Trophoblast cell (in vitro differentiated cells and primary cell): ENCODE data around the gene NPTN.
A peak's percentile ranks its signal among the peaks of the same experiment; 100 is the strongest.
"Not testable (repeated sequence)": the region's sequence is repeated elsewhere in the genome, so short reads cannot be mapped to it uniquely, and the experiment has no call there.

Experiments
- DNase-seq, 2 donors: peaks; one replicate each; pipeline ENCODE4 v3.0.0-alpha.2; 2016
- H2AFZ ChIP-seq: 2 replicates; pipeline ENCODE4 v1.6.1; 2013; ENCODE audit warnings: low read length, moderate library complexity, mild to moderate bottlenecking; ENCODE audit not compliant: insufficient read depth, poor library complexity
- H2AK5ac ChIP-seq: 2 replicates; pipeline ENCODE4 v1.6.1; 2013; ENCODE audit warnings: mild to moderate bottlenecking, low read length
- H2BK120ac ChIP-seq: 2 replicates; pipeline ENCODE4 v1.6.1; 2013; ENCODE audit warnings: low read length, mild to moderate bottlenecking, moderate library complexity; ENCODE audit not compliant: insufficient read depth, poor library complexity
- H2BK12ac ChIP-seq: 2 replicates; pipeline ENCODE4 v1.6.1; 2013; ENCODE audit warnings: mild to moderate bottlenecking, low read length, moderate library complexity
- H2BK5ac ChIP-seq: 2 replicates; pipeline ENCODE4 v1.6.1; 2013; ENCODE audit warnings: low read length, low read depth, moderate library complexity, mild to moderate bottlenecking; ENCODE audit not compliant: poor library complexity
- H3K14ac ChIP-seq: 2 replicates; pipeline ENCODE4 v1.6.1; 2013; ENCODE audit warnings: mild to moderate bottlenecking, low read length
- H3K18ac ChIP-seq: 2 replicates; pipeline ENCODE4 v1.6.1; 2013; ENCODE audit warnings: mild to moderate bottlenecking, low read length
- H3K23ac ChIP-seq: 2 replicates; pipeline ENCODE4 v1.6.1; 2013; ENCODE audit warnings: low read length
- H3K27ac ChIP-seq: 2 replicates; pipeline ENCODE4 v1.5.1; 2013; ENCODE audit warnings: low read depth, mild to moderate bottlenecking, inconsistent platforms, low read length, moderate library complexity
- H3K27me3 ChIP-seq: 2 replicates; pipeline ENCODE4 v1.6.1; 2013; ENCODE audit warnings: inconsistent platforms, mild to moderate bottlenecking, low read length, moderate library complexity; ENCODE audit not compliant: insufficient read depth
- H3K36me3 ChIP-seq, 2 experiments: 1 replicate in 1 of 2; 2 replicates in 1 of 2; pipeline ENCODE4 v1.6.1; 2013; ENCODE audit warnings: low read length in 2 of 2, mild to moderate bottlenecking in 2 of 2, moderate library complexity in 1 of 2; ENCODE audit not compliant: insufficient read depth in 2 of 2, control insufficient read depth in 1 of 2
- H3K4ac ChIP-seq: 2 replicates; pipeline ENCODE4 v1.6.1; 2013; ENCODE audit warnings: low read depth, mild to moderate bottlenecking, low read length, moderate library complexity
- H3K4me1 ChIP-seq, 2 experiments: 1 replicate in 1 of 2; 2 replicates in 1 of 2; pipeline ENCODE4 v1.6.1; 2013; ENCODE audit warnings: low read length in 2 of 2, mild to moderate bottlenecking in 2 of 2, moderate library complexity in 1 of 2; ENCODE audit not compliant: insufficient read depth in 2 of 2, control insufficient read depth in 1 of 2
- H3K4me2 ChIP-seq: 2 replicates; pipeline ENCODE4 v1.6.1; 2013; ENCODE audit warnings: inconsistent platforms, mild to moderate bottlenecking, low read length, moderate library complexity
- H3K4me3 ChIP-seq: 2 replicates; pipeline ENCODE4 v1.5.1; 2013; ENCODE audit warnings: mild to moderate bottlenecking, low read depth, low read length, inconsistent platforms
- H3K79me1 ChIP-seq: one replicate; pipeline ENCODE4 v1.6.1; 2013; ENCODE audit warnings: low read length
- H3K79me2 ChIP-seq: 2 replicates; pipeline ENCODE4 v1.6.1; 2013; ENCODE audit warnings: low read length, mild to moderate bottlenecking; ENCODE audit not compliant: control insufficient read depth, insufficient read depth, poor library complexity
- H3K9ac ChIP-seq: 2 replicates; pipeline ENCODE4 v1.6.1; 2013; ENCODE audit warnings: mild to moderate bottlenecking, low read length
- H3K9me3 ChIP-seq: 2 replicates; pipeline ENCODE4 v1.6.1; 2013; ENCODE audit warnings: low read depth, mild to moderate bottlenecking, control low read depth, inconsistent platforms, low read length; ENCODE audit not compliant: insufficient read depth
- H4K12ac ChIP-seq: 2 replicates; pipeline ENCODE4 v1.6.1; 2013; ENCODE audit warnings: low read depth, mild to moderate bottlenecking, low read length, moderate library complexity
- H4K8ac ChIP-seq: 2 replicates; pipeline ENCODE4 v1.6.1; 2013; ENCODE audit warnings: low read depth, mild to moderate bottlenecking, low read length, moderate library complexity
- H4K91ac ChIP-seq: one replicate; pipeline ENCODE4 v1.6.1; 2013; ENCODE audit warnings: low read depth, mild to moderate bottlenecking, low read length, moderate library complexity
- WGBS: extraction: QIAGEN DNeasy Blood & Tissue Kit; methylation state at CpG from one replicate; pipeline ENCODE4 v1.1.7; 2013; ENCODE audit warnings: missing lambda C conversion rate; ENCODE audit not compliant: insufficient read length, insufficient coverage; ENCODE audit errors: extremely low coverage; 5-methylcytosine and 5-hydroxymethylcytosine counted together

NPTN gene

GRCh38 chr15:73648014-73648295, 14.8 kb upstream of the NPTN start:
- Histone ChIP-seq H4K91ac (peak overlapping the region; percentile 14), H3K79me1 (no peaks in the 10 kb centered on the region), H2BK12ac (peak overlapping the region; percentile 58), H2BK5ac (no peak overlapping the region), H3K9ac (no peak overlapping the region), H3K4me3 (no peak overlapping the region), H4K8ac (no peak overlapping the region), H3K4me1 (peaks cover 3 to 4% of the 10 kb centered on the region in 2 experiments), H2AK5ac (no peak overlapping the region), H2AFZ (no peak overlapping the region), H3K14ac (peak overlapping the region; percentile 30), H3K4ac (no peak overlapping the region), H3K79me2 (no peaks in the 10 kb centered on the region), H2BK120ac (peak overlapping the region; percentile 66), H3K36me3 (no peaks in the 10 kb centered on the region), H3K9me3 (no peaks in the 10 kb centered on the region), H3K27ac (peak overlapping the region; percentile 25), H3K27me3 (no peaks in the 10 kb centered on the region), H4K12ac (no peak overlapping the region), H3K18ac (no peak overlapping the region), H3K4me2 (peak overlapping the region; percentile 11), H3K23ac (no peak overlapping the region)
- no peak for DNase-seq
- no CpG with 5 or more reads among the region's 2 CpGs for WGBS

- Histone ChIP-seq H3K18ac (no peak overlapping the region), H3K79me2 (no peaks in the 10 kb centered on the region), H2BK120ac (no peak overlapping the region), H2BK12ac (peak overlapping the region; percentile 58), H3K4me2 (peak overlapping the region; percentile 11), H3K9me3 (no peaks in the 10 kb centered on the region), H3K4ac (no peak overlapping the region), H4K8ac (no peak overlapping the region), H4K91ac (peak overlapping the region; percentile 14), H3K79me1 (no peaks in the 10 kb centered on the region), H3K9ac (no peak overlapping the region), H3K14ac (peak overlapping the region; percentile 30), H3K4me1 (peaks cover 3 to 4% of the 10 kb centered on the region in 2 experiments), H2AFZ (no peak overlapping the region), H3K36me3 (no peaks in the 10 kb centered on the region), H4K12ac (no peak overlapping the region), H3K4me3 (no peak overlapping the region), H2AK5ac (no peak overlapping the region), H3K27ac (peak overlapping the region; percentile 25), H3K27me3 (no peaks in the 10 kb centered on the region), H3K23ac (no peak overlapping the region), H2BK5ac (no peak overlapping the region)
- no CpG with 5 or more reads among the region's 6 CpGs for WGBS
- peak; percentile 89 to 97 for DNase-seq
These were observed 14.2 kb upstream of the NPTN start for GRCh38 chr15:73647259-73648013.

DNA sequence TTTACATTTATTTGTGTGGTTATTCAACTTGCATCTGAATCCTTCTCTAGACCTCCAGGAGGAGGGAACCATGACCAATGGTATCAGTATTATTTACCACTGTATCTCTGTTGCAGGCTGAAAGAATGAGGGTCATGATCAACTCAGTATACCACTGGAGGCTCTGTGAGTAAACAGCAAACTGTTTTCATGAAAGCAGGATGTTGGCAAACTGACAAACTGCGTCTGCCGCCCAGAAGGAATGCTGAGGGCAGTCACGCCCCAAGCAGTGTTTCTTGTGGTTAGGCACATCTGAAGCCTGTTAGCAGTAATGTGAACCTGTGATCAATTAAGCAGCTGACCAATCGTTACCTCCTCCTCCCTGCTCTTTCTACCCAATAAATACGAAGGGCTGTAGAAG, 6.3 kb upstream of the NPTN start:
- not testable (repeated sequence) for H3K18ac ChIP-seq, H3K9me3 ChIP-seq, H2BK12ac ChIP-seq, H3K4me1 ChIP-seq, H2BK120ac ChIP-seq, H4K8ac ChIP-seq, H3K4me2 ChIP-seq, H3K9ac ChIP-seq, H3K14ac ChIP-seq, H3K36me3 ChIP-seq, H3K27ac ChIP-seq, H2AK5ac ChIP-seq, H3K27me3 ChIP-seq, H3K23ac ChIP-seq, H3K79me1 ChIP-seq, H3K4ac ChIP-seq, H2AFZ ChIP-seq, H2BK5ac ChIP-seq, H3K4me3 ChIP-seq, H4K12ac ChIP-seq, H4K91ac ChIP-seq, H3K79me2 ChIP-seq
- no CpG with 5 or more reads among the region's 5 CpGs for WGBS
- peak; percentile 91 to 92 for DNase-seq

DNA sequence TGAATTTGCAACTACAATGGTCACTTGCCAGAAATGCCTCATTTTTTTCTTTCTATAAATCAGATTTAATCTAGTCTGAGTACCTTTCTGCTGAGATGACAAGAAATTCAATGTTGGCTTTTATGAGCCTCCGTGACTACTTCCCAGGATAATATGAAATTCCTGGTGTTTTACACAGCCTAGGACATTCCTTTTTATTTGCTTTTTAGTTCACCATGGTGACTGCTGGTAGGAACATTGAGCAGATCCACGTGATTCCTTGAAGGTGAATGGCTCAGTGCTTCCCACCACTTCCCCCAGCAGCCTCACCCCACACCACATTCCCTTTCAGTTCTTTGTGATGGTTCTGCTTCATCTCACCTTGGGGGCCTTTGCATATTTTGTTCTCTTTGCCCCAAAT, 4.3 kb upstream of the NPTN start:
- no peak overlapping the region for H2BK12ac ChIP-seq
- H4K91ac ChIP-seq = no peak overlapping the region
- H4K8ac ChIP-seq = no peak overlapping the region
- H3K27me3 ChIP-seq = no peaks in the 10 kb centered on the region
- no peak overlapping the region for H3K4ac ChIP-seq
- H3K18ac ChIP-seq = no peak overlapping the region
- H3K14ac ChIP-seq = no peak overlapping the region
- H3K36me3 ChIP-seq = peaks cover 0 to 2% of the 10 kb centered on the region in 2 experiments
- H2BK5ac ChIP-seq = no peak overlapping the region
- no peak overlapping the region for H3K27ac ChIP-seq
- peaks cover 7% of the 10 kb centered on the region for H3K79me2 ChIP-seq
- H3K23ac ChIP-seq = no peak overlapping the region
- H2AK5ac ChIP-seq = no peak overlapping the region
- H3K4me2 ChIP-seq = no peak overlapping the region
- peak; percentile 69 to 92 for DNase-seq
- peaks cover 9 to 15% of the 10 kb centered on the region in 2 experiments for H3K4me1 ChIP-seq
- H2AFZ ChIP-seq = no peak overlapping the region
- H2BK120ac ChIP-seq = no peak overlapping the region
- peaks cover 14% of the 10 kb centered on the region for H3K79me1 ChIP-seq
- no peak overlapping the region for H3K9ac ChIP-seq
- no peak overlapping the region for H3K4me3 ChIP-seq
- H4K12ac ChIP-seq = no peak overlapping the region
- WGBS = no CpG with 5 or more reads among the region's 2 CpGs
- H3K9me3 ChIP-seq = peaks cover 4% of the 10 kb centered on the region
